ENCODE data around the gene ABHD12. TPM values are rescaled to one million over a fixed set of nuclear protein-coding genes. Genes with fewer than 3 reads are reported as not detected.
"Not testable (repeated sequence)": the region's sequence is repeated elsewhere in the genome, so short reads cannot be mapped to it uniquely, and the experiment has no call there.

Gene ABHD12
- 17.0 TPM for total RNA-seq

DNA sequence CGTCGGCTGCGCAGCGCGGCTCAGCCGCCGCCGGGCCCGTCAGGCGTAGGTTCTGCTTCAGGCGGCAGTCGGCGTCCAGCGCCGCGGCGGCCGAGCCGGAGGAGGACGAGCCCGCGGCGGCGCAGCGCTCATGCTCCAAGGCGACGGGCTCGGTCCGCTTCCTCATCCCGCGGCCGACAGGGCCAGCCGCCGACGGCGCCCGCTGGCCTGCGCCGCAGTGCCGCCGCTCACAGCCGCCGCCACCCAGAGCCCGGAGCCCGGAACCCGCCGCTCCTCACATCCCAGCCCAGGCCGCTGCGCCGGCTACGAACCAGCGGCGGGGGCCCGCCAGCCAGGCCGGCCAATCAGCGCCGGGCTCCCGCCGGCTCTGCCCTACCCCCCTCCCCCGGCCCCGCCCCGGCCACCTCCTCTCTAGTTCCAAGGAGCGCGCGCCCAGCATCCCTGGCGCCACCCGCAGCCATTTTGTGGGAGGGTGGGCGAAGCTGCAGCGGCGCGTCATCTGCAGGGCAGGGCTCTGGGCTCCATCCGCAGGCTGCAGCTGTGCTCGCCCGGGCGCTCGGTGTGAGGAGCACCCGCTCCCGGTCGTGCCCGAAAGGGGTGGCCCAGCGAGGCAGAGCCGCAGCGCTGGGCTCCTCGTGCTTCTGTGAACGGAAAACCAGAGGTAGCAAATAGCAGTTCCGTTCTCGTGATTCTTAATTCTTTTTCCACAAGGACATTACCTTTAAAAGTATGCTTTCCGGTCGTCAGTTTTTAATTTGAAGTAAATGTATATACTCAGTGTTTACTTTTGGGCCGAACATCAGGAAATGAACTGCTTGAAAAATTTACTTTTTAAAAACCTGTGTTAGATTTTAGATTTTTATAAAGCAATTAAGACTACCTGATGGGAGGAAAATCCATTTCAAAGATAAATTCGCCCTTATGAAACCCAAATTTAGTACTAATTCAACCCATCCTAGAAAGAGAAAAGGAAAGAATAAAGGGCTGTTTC is at the start of gene ABHD12:
TSS of gene ABHD12 (minus strand) at position 298 of the 991 bp plus-strand sequence. CDS start at position 166, 132 bp downstream.
- H3K9me3 ChIP-seq (ENCODE audit: low read depth, low read length) = no peaks in the 10 kb centered on the region
- H3K4me3 ChIP-seq (ENCODE audit: low read length) = peak within 1 kb of the TSS; percentile 59
- H3K27me3 ChIP-seq (ENCODE audit: insufficient read depth, low read length) = no peaks in the 10 kb centered on the region
- peaks cover 9% of the 10 kb centered on the region for H3K4me1 ChIP-seq (ENCODE audit: insufficient read depth, low read length)

DNA sequence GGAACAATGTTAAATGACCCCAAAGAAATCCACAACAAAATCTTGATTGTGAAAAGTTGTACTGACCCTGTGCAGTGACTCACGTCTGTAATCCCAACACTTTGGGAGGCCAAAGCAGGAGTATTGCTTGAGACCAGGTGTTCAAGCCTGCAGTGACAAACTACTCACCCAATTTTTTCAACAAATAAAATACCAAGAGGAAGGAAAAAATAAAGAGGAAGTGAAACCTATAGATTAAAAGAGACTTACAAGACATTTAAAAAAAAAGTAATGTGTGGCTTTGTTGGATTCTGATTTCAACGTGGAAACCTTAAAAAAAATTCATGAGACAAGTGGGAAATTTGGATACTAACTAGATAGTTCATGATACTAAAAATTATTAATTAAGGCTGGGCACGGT is 48.7 kb upstream of the ABHD12 start:
- H3K4me3 ChIP-seq (ENCODE audit: low read length) = no peak overlapping the region
- no peaks in the 10 kb centered on the region for H3K27me3 ChIP-seq (ENCODE audit: insufficient read depth, low read length)
- peaks cover 7% of the 10 kb centered on the region for H3K4me1 ChIP-seq (ENCODE audit: insufficient read depth, low read length)
- no peaks in the 10 kb centered on the region for H3K9me3 ChIP-seq (ENCODE audit: low read depth, low read length)

DNA sequence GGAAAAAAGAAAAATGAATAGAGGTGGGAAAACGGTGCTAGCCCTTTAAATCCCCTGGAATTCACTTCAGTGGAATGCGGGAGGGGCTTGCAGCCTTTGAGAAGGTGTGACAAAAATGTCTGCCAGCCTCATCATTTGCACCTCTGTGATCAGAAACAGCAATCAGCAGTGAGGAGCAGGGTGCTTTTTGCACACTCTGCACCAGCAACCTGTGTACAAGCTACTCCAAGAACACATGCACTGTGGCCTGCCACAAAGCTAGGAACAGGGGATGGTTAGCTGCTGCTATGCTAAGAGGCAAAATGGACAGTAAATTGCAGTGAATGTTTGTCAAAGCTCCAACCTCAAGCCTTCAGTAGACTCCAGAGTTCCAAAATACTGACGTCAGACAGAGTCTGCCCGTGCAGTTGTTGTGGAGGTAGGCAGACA is 46.5 kb upstream of the ABHD12 start:
- Histone ChIP-seq H3K9me3 (ENCODE audit: low read depth, low read length) (no peaks in the 10 kb centered on the region), H3K4me1 (ENCODE audit: insufficient read depth, low read length) (peaks cover 7% of the 10 kb centered on the region), H3K4me3 (ENCODE audit: low read length) (no peak overlapping the region), H3K27me3 (ENCODE audit: insufficient read depth, low read length) (no peaks in the 10 kb centered on the region)

DNA sequence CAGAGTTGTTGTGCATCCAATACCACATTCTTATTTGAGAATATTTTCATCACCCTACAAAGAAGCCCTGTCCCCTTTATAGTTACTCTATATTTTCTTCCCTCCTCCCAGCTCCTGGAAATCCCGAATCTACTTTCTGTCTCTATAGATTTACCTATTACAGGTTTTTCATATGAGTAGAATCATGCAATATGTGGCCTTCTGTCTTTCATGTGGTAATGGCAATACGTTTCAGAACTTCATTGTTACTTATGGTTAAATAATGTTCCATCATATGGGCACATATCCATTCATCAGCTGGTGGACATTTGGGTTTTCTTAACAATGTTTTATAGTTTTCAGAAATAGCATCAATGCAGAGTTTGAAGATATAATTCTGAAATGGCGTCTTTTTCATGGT is 33.9 kb upstream of the ABHD12 start:
- Histone ChIP-seq H3K4me1 (ENCODE audit: insufficient read depth, low read length) (no peaks in the 10 kb centered on the region), H3K27me3 (ENCODE audit: insufficient read depth, low read length) (no peaks in the 10 kb centered on the region), H3K9me3 (ENCODE audit: low read depth, low read length) (no peaks in the 10 kb centered on the region), H3K4me3 (ENCODE audit: low read length) (no peak overlapping the region)

DNA sequence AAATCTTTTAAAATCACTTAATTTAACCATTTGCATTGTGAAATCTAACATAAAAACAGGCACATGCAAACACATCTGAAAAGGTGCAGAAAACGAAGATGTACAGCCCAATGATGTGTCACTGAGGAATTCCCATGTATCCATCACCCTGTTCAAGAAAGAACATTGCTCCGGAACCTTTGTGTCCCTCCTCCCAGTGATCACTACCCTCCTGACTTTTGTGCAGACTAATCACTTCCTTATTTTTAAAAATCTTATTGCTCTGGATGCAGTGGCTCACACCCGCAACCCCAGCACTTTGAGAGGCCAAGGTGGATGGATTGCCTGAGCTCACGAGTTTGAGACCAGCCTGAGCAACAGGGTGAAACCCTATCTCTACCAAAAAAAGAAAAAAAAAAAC is 31.4 kb upstream of the ABHD12 start:
- Histone ChIP-seq H3K9me3 (ENCODE audit: low read depth, low read length) (no peaks in the 10 kb centered on the region), H3K4me3 (ENCODE audit: low read length) (no peak overlapping the region), H3K4me1 (ENCODE audit: insufficient read depth, low read length) (no peaks in the 10 kb centered on the region), H3K27me3 (ENCODE audit: insufficient read depth, low read length) (no peaks in the 10 kb centered on the region)

DNA sequence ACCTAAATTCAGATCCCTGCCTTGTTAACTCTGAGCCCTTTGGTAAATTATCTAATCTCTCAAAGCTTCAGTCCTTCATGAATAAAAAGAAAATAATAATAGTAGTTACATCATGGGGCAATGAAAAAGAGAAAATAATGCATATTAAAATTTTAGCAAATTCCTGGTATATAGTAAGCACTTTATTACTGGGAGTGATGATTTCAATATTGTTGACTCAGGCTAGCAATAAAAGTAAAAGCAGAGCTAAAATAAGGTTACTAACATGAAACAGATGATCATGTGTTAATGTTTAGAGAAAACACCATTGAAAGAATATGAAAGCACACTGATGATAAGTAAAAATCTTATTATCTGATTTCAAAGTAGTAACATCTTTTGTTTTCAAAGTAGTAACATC is 30.5 kb upstream of the ABHD12 start:
- Histone ChIP-seq H3K4me1 (ENCODE audit: insufficient read depth, low read length) (no peaks in the 10 kb centered on the region), H3K4me3 (ENCODE audit: low read length) (no peak overlapping the region), H3K9me3 (ENCODE audit: low read depth, low read length) (no peaks in the 10 kb centered on the region), H3K27me3 (ENCODE audit: insufficient read depth, low read length) (no peaks in the 10 kb centered on the region)

DNA sequence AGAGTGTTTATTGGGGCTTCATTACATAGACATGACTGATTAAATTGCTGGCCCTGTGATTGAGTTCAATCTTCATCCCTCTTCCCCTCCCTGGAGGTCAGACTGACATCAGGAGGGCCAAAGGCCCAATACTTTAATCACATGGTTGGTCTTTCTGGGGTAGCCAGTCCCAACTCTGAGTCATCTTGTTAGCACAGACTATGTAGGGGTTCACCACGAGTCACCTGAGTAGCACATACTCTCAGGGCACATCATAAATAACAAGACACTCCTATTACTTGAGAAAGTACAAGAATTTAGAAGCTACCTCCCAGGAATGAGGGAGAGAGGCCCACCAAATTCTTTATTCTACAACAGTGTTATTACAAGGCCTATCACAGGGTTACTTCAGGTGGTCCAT is 28.1 kb upstream of the ABHD12 start:
- no peaks in the 10 kb centered on the region for H3K27me3 ChIP-seq (ENCODE audit: insufficient read depth, low read length)
- H3K9me3 ChIP-seq (ENCODE audit: low read depth, low read length) = no peaks in the 10 kb centered on the region
- no peak overlapping the region for H3K4me3 ChIP-seq (ENCODE audit: low read length)
- H3K4me1 ChIP-seq (ENCODE audit: insufficient read depth, low read length) = no peaks in the 10 kb centered on the region

DNA sequence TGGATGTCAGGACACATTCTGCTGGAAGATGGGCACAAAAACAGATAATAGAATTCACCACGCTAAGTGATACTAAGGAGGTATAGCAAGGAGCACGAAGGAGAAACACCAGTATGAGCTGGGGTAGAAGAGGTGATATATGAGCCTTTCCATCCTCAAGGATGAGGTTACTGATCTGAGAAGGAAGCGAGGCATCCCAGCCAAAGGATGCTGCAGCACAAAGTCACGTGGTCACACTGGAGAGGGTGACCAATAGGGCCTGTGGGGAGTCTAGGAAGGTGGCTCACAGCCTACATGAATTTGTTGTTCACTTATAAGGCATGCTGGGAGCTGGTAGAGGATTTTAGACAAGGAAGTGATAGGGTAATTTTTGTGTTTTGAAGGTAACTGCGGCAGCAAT is 18.3 kb upstream of the ABHD12 start:
- Histone ChIP-seq H3K27me3 (ENCODE audit: insufficient read depth, low read length) (no peaks in the 10 kb centered on the region), H3K4me1 (ENCODE audit: insufficient read depth, low read length) (peaks cover 18% of the 10 kb centered on the region), H3K4me3 (ENCODE audit: low read length) (no peak overlapping the region), H3K9me3 (ENCODE audit: low read depth, low read length) (no peaks in the 10 kb centered on the region)

DNA sequence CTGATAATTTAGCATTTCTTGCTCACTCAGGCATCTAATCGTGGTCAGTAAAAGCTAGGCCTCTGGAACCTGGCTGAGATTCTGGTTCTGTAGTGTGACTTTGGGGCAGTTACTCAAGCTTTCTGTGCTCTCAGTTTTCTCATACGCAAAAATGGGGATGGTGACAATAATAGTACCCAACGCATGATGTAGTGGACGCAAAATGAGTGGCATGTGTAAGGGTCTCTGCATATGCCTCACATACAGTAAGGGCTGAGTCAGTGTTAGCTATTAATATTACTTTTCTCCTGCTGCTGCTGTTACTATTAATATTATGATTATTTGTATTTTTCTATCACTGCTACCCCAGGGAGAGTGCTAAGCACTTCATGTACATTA is 17.5 kb upstream of the ABHD12 start:
- H3K9me3 ChIP-seq (ENCODE audit: low read depth, low read length) = peaks cover 3% of the 10 kb centered on the region

DNA sequence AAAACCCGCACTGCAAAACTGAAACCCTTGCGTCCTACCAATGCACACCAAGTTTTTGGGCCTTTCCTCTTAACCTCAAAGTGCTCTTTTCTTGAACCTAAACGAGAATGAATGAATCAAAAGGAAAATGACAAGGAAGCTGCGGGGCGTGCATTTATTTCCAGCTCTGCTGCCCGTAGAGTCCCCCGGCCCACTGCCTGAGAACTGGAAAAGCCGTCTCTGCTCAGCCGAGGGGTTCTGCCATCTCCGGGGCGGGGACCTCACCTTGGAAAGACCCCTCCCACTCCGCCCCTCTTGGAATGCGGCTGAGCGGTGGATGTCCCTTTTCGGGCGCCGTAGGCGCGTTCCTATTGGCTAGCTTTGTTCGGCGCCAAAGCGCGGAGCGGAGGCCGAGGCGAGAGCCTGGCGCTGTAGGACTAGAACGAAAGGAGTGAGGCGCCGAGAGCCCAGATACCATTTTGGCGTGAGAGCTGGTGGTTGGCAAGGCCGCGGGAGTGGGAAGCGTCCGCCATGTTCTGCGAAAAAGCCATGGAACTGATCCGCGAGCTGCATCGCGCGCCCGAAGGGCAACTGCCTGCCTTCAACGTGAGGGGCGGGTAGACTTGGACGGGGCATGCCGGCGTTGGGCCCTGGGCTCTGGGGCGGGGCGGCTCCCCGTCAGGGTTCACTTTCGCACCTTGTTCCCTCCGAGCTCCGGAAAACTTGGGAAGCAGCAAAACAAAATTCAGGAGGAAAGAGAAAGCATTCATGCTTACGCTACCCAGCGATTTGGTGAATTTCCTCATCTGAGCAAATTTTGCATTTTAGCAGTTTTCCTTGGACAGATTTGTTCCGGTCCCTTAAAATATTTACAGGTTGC is 16.9 kb upstream of the ABHD12 start, which contains the start of gene GINS1:
TSS of gene GINS1 (plus strand) at position 363 of the 859 bp plus-strand sequence. CDS start at position 511, 148 bp downstream.
- H3K4me3 ChIP-seq (ENCODE audit: low read length) = peak within 1 kb of the TSS; percentile 68
- H3K4me1 ChIP-seq (ENCODE audit: insufficient read depth, low read length) = peaks cover 18% of the 10 kb centered on the region
- H3K27me3 ChIP-seq (ENCODE audit: insufficient read depth, low read length) = no peaks in the 10 kb centered on the region
- peaks cover 5% of the 10 kb centered on the region for H3K9me3 ChIP-seq (ENCODE audit: low read depth, low read length)

More for the DNA sequence above, 17.5 kb upstream of the ABHD12 start:
- Histone ChIP-seq H3K27me3 (ENCODE audit: insufficient read depth, low read length) (no peaks in the 10 kb centered on the region), H3K4me1 (ENCODE audit: insufficient read depth, low read length) (peaks cover 18% of the 10 kb centered on the region), H3K4me3 (ENCODE audit: low read length) (peak overlapping the region; percentile 68)

DNA sequence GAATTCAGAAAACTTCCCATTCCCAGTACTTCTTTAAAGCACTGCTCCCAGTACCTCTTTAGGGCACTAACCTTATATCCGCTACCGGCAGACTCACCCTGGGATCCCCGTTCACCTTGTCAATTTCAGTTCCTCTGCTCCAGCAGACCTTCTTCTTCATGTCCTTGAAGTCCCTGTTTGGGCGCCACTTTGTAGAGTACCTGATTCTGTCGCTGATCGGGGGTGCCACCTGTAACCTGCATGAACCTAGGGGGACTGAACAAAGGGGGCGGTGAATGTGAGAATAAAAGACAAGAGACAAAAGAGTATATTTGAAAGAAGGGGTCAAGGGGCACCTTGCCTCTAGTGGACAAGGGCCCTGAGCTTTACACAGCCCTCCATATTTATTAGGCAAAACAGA is 11.9 kb upstream of the ABHD12 start:
- Histone ChIP-seq H3K9me3 (ENCODE audit: low read depth, low read length) (peaks cover 5% of the 10 kb centered on the region), H3K4me1 (ENCODE audit: insufficient read depth, low read length) (peaks cover 4% of the 10 kb centered on the region), H3K27me3 (ENCODE audit: insufficient read depth, low read length) (no peaks in the 10 kb centered on the region), H3K4me3 (ENCODE audit: low read length) (no peak overlapping the region)

DNA sequence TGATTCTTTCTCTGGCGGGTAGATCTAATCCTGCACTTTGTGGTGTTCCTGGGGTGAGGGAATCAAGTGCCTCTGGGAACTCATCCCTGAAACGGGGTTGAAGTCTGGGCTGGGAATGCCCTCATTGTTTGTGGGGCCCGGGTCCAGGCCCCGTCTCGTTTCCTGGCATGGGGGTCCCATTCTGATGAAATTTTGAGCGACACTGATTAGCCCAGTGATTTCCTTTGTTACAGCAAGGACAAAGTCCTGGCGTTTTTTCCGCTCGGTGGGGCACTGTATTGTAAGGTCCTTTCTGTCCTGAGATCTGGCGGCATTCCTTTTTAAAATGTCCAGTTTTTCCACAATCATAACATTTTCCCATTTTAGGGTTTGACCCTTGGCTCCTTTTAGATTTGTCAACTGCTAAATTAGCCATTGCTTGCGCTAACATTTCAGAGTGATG is 9.7 kb upstream of the ABHD12 start:
- H3K9me3 ChIP-seq (ENCODE audit: low read depth, low read length); H3K4me3 ChIP-seq (ENCODE audit: low read length); H3K4me1 ChIP-seq (ENCODE audit: insufficient read depth, low read length): not testable (repeated sequence)

DNA sequence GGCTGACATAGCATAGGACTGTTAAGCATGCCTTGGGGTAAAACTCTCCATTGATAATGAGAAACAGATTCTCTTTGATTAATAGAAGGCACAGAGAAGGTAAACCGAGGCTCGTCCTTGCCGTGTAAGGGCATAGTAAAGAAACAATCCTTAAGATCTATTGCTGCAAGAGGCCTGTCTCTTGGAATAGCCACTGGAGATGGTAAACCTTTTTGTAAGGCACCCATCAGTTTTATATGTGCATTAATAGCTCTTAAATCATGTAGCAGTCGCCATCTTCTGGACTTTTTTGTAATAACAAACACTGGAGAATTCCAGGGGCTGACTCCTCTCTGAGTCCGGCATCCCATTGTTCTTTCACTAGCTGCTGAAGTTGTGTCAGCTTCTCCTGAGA is 8.4 kb upstream of the ABHD12 start:
- Histone ChIP-seq H3K9me3 (ENCODE audit: low read depth, low read length) (peaks cover 5% of the 10 kb centered on the region), H3K4me3 (ENCODE audit: low read length) (no peak overlapping the region), H3K4me1 (ENCODE audit: insufficient read depth, low read length) (no peaks in the 10 kb centered on the region), H3K27me3 (ENCODE audit: insufficient read depth, low read length) (no peaks in the 10 kb centered on the region)

More for the DNA sequence above, 9.7 kb upstream of the ABHD12 start:
- not testable (repeated sequence) for H3K27me3 ChIP-seq (ENCODE audit: insufficient read depth, low read length)

DNA sequence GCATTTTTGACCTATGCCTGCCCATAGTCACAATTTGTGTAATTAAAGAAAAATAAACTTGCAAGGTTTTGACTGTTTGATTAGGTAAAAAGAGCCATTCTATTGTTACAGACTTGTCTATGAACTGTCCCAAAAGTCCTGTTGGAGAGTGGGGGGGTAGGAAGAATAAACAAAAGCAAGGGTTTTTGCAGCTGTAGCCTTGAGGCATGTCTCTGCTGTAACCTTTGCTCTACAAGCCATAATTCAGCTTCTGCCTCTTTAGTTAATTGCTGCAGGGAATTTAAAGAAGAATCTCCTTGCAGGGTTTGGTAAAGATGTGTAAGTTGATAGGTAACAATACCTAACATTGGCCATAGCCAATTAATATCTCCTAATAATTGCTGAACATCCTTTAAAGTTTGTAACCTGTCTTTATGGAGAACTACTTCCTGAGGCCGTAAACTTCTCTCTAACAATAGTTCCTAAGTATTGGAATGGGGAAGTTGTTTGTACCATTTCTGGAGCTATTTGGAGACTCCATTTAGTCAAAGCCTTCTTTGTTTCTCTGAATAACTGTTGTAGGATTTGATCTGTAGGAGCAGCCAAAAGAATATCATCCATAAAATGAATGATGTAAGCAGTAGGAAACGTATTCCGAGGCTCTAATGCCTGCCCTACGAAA is 7.9 kb upstream of the ABHD12 start:
- peaks cover 5% of the 10 kb centered on the region for H3K9me3 ChIP-seq (ENCODE audit: low read depth, low read length)
- no peak overlapping the region for H3K4me3 ChIP-seq (ENCODE audit: low read length)
- no peaks in the 10 kb centered on the region for H3K4me1 ChIP-seq (ENCODE audit: insufficient read depth, low read length)
- H3K27me3 ChIP-seq (ENCODE audit: insufficient read depth, low read length) = no peaks in the 10 kb centered on the region

Measured in mononuclear cell (primary cell).